ENCODE data around the gene MAPT. TPM values are rescaled to one million over a fixed set of nuclear protein-coding genes. Genes with fewer than 3 reads are reported as not detected.

MAPT gene
- total RNA-seq, 6 donors from 2014 or later = 2.1 to 3.7 (median 2.8) TPM

GRCh38 chr17:46047398-46047797 lies 153.0 kb downstream of the MAPT start:
- Histone ChIP-seq H3K9me3 (no peaks in the 10 kb centered on the region), H3K36me3 (peaks cover 18 to 65% (median 33%) of the 10 kb centered on the region in 4 donors), H3K4me3 (no peak overlapping the region), H3K27ac (peak overlapping the region in 1 of 4 donors; percentile 28), H3K27me3 (no peaks in the 10 kb centered on the region), H3K4me1 (peaks cover 25 to 42% (median 34%) of the 10 kb centered on the region in 4 donors)
- 98 to 99% methylated on average over 5 of the region's 5 CpGs for WGBS, 2 donors
- no peak for DNase-seq
- TF ChIP-seq POLR2AphosphoS5 (IDR thresholded peaks at IDR 0.05) = no peak
- no peak for TF ChIP-seq CTCF (IDR thresholded peaks at IDR 0.05)
- no peak for TF ChIP-seq POLR2A (IDR thresholded peaks at IDR 0.05)
- no peak for TF ChIP-seq EP300 (IDR thresholded peaks at IDR 0.05)
- no peak for ATAC-seq (ENCODE audit: low FRiP score in 2 of 2)

GRCh38 chr17:46047856-46048255 lies 153.5 kb downstream of the MAPT start:
- Histone ChIP-seq H3K4me1 (peaks cover 25 to 42% (median 34%) of the 10 kb centered on the region in 4 donors), H3K27me3 (no peaks in the 10 kb centered on the region), H3K27ac (no peak overlapping the region), H3K36me3 (peaks cover 18 to 64% (median 33%) of the 10 kb centered on the region in 4 donors), H3K4me3 (no peak overlapping the region), H3K9me3 (no peaks in the 10 kb centered on the region)
- TF ChIP-seq CTCF (IDR thresholded peaks at IDR 0.05) = no peak
- no peak for TF ChIP-seq POLR2A (IDR thresholded peaks at IDR 0.05)
- TF ChIP-seq POLR2AphosphoS5 (IDR thresholded peaks at IDR 0.05) = no peak
- TF ChIP-seq EP300 (IDR thresholded peaks at IDR 0.05) = no peak
- WGBS, 2 donors = 96% methylated on average over 8 of the region's 8 CpGs
- ATAC-seq (ENCODE audit: low FRiP score in 2 of 2) = no peak
- no peak for DNase-seq

DNA sequence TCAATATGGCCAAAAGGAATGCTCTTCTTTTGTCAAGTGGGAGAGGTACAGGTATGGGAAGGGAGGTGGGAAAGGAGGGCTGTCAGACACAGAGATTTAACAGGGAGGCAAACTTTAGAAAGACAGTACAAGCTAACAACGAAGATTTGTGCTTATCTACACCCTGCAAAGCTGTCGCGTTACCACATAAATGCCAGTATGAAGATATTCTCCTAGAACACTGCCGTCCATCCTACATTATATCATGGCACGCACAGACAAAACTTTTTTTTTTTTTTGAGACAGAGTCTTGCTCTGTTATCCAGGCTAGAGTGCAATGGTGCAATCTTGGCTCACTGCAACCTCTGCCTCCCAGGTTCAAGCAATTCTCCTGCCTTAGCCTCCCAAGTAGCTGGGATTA lies 155.3 kb downstream of the MAPT start:
- peaks cover 17 to 28% (median 23%) of the 10 kb centered on the region in 4 donors for H3K4me1 ChIP-seq
- 93 to 96% methylated on average over 5 of the region's 5 CpGs for WGBS, 2 donors
- H3K36me3 ChIP-seq = peaks cover 18 to 59% (median 33%) of the 10 kb centered on the region in 4 donors
- H3K27me3 ChIP-seq = no peaks in the 10 kb centered on the region
- H3K4me3 ChIP-seq = no peak overlapping the region
- no peak for ATAC-seq (ENCODE audit: low FRiP score in 2 of 2)
- DNase-seq = no peak
- no peak for TF ChIP-seq POLR2AphosphoS5 (IDR thresholded peaks at IDR 0.05)
- no peak for TF ChIP-seq EP300 (IDR thresholded peaks at IDR 0.05)
- TF ChIP-seq CTCF (IDR thresholded peaks at IDR 0.05) = no peak
- no peak for TF ChIP-seq POLR2A (IDR thresholded peaks at IDR 0.05)
- H3K9me3 ChIP-seq = no peaks in the 10 kb centered on the region
- no peak overlapping the region for H3K27ac ChIP-seq

- ATAC-seq (ENCODE audit: low FRiP score in 2 of 2) (peak in 1 of 2 donors; percentile 60), DNase-seq (no peak)
- peaks cover 8 to 48% (median 15%) of the 10 kb centered on the region in 4 donors for H3K36me3 ChIP-seq
- no peaks in the 10 kb centered on the region for H3K9me3 ChIP-seq
- H3K4me1 ChIP-seq = peaks cover 2 to 13% (median 3%) of the 10 kb centered on the region in 4 donors
- no peak overlapping the region for H3K27ac ChIP-seq
- WGBS, 2 donors = 94 to 95% methylated on average over 8 of the region's 8 CpGs
- TF ChIP-seq CTCF (IDR thresholded peaks at IDR 0.05) (no peak), POLR2A (IDR thresholded peaks at IDR 0.05) (no peak), POLR2AphosphoS5 (IDR thresholded peaks at IDR 0.05) (no peak), EP300 (IDR thresholded peaks at IDR 0.05) (no peak)
- H3K4me3 ChIP-seq = no peak overlapping the region
- H3K27me3 ChIP-seq = no peaks in the 10 kb centered on the region
These were observed 159.7 kb downstream of the MAPT start for GRCh38 chr17:46053911-46054534.
